GM12878 (cell line): ENCODE measurements around the gene DYNC1H1. TPM values are rescaled to one million over a fixed set of nuclear protein-coding genes. Genes with fewer than 3 reads are reported as not detected.

Experiments
- ATAC-seq: fragments of 200-7000 bp; cut with Tn5 transposase; 3 replicates; pipeline ENCODE4 v1.9.1; 2020; ENCODE audit warnings: mild to moderate bottlenecking, moderate library complexity
- BruUV-seq: library from RNA; stranded (reverse); fragments of 400-500 nt; replicated peaks from 2 replicates; lab custom pipeline; 2021; lab: Mats Ljungman, UMichigan
- CTCF ChIA-PET: fragments of 300-600 bp; sonication (Branson Sonifier 250); formaldehyde crosslinking; extraction: SDS; loops from one replicate; lab custom pipeline; 2021; ENCODE audit warnings: inconsistent platforms; lab: Yijun Ruan, JAX
- POLR2A ChIA-PET: fragments of 350-600 bp; formaldehyde crosslinking; extraction: SDS; loops from one replicate; lab custom pipeline; 2021; ENCODE audit warnings: inconsistent platforms; lab: Charles Lee
- RAD21 ChIA-PET: fragments of 300-600 bp; sonication (Branson Sonifier 250); formaldehyde crosslinking; loops from one replicate; lab custom pipeline; 2023; ENCODE audit warnings: antibody characterized with exemption; ENCODE audit not compliant: unreplicated experiment; lab: Charles Lee
- SMC1A ChIA-PET: fragments of 300-600 bp; sonication (Branson Sonifier 250); formaldehyde crosslinking; loops from one replicate; lab custom pipeline; 2023; ENCODE audit not compliant: unreplicated experiment, uncharacterized antibody; lab: Charles Lee
- DNase-seq: peaks from one replicate; pipeline ENCODE4 v3.0.0-alpha.2; 2011; ENCODE audit warnings: low read depth, low spot score
- FAIRE-seq: peaks from 3 replicates; lab custom pipeline; 2011; peaks lifted over from hg19 to GRCh38; lab: Jason Lieb, UNC
- H2AFZ ChIP-seq: 2 replicates; pipeline ENCODE4 v1.6.0; 2011; ENCODE audit warnings: low read depth, low read length, control low read depth; ENCODE audit not compliant: control insufficient read depth
- H3K27ac ChIP-seq: 2 replicates; pipeline ENCODE4 v1.5.1; 2011; ENCODE audit warnings: control low read depth; ENCODE audit not compliant: control insufficient read depth, insufficient read depth
- H3K27me3 ChIP-seq, 2 experiments: replicated peaks in 1 of 2; 2 replicates each; pipeline versions ENCODE4 v1.6.0 to v1.6.1; 2011; ENCODE audit warnings: low read length in 1 of 2; ENCODE audit not compliant: control insufficient read depth in 2 of 2, insufficient read depth in 2 of 2
- H3K36me3 ChIP-seq, 2 experiments: 2 replicates each; pipeline ENCODE4 v1.5.1; 2011; ENCODE audit warnings: low read length in 1 of 2; ENCODE audit not compliant: control insufficient read depth in 2 of 2, insufficient read depth in 2 of 2
- H3K4me1 ChIP-seq: 2 replicates; pipeline ENCODE4 v1.6.1; 2011; ENCODE audit warnings: mild to moderate bottlenecking, low read length, moderate library complexity, mixed read lengths; ENCODE audit not compliant: control insufficient read depth, insufficient read depth
- H3K4me2 ChIP-seq: 2 replicates; pipeline ENCODE4 v1.6.0; 2011; ENCODE audit warnings: control low read depth; ENCODE audit not compliant: control insufficient read depth, insufficient read depth
- H3K4me3 ChIP-seq: fragments of 200-600 bp; sonication (generic); 2 replicates; pipeline ENCODE4 v1.5.1; 2016
- H3K79me2 ChIP-seq: 2 replicates; pipeline ENCODE4 v1.6.0; 2011; ENCODE audit warnings: low read length; ENCODE audit not compliant: control insufficient read depth, insufficient read depth
- H3K9ac ChIP-seq: 2 replicates; pipeline ENCODE4 v1.8.0; 2011; ENCODE audit warnings: low read length, control low read depth, mixed read lengths; ENCODE audit not compliant: control insufficient read depth, insufficient read depth
- H3K9me3 ChIP-seq: replicated peaks from 3 replicates; pipeline ENCODE4 v1.5.1; 2011; ENCODE audit warnings: mild to moderate bottlenecking, low read length; ENCODE audit not compliant: control insufficient read depth, insufficient read depth
- H4K20me1 ChIP-seq: 2 replicates; pipeline ENCODE4 v1.6.0; 2011; ENCODE audit not compliant: control insufficient read depth, insufficient read depth
- ATF7 ChIP-seq: fragments of 450-650 bp; IDR thresholded peaks from 2 replicates; pipeline ENCODE4 v1.6.1; 2016; ENCODE audit warnings: low read depth, mild to moderate bottlenecking
- BCL11A ChIP-seq: IDR thresholded peaks from 2 replicates; pipeline ENCODE4 v1.6.1; 2011; ENCODE audit warnings: low read depth, low read length
- ETV6 ChIP-seq, 2 experiments: fragments of 450-650 bp in 1 of 2; IDR thresholded peaks in 1 of 2; conservative IDR thresholded peaks in 1 of 2; 2 replicates each; pipeline ENCODE4 v1.6.1; 2014; ENCODE audit warnings: antibody characterized with exemption in 1 of 2, borderline replicate concordance in 1 of 2, low read depth in 1 of 2, mild to moderate bottlenecking in 1 of 2, moderate library complexity in 1 of 2
- JUNB ChIP-seq: IDR thresholded peaks from 2 replicates; pipeline ENCODE4 v1.6.1; 2016; ENCODE audit warnings: antibody characterized with exemption, mild to moderate bottlenecking
- LARP7 ChIP-seq: fragments of 450-650 bp; IDR thresholded peaks from 2 replicates; pipeline ENCODE4 v1.6.1; 2017; ENCODE audit warnings: mild to moderate bottlenecking
- MTA2 ChIP-seq: fragments of 450-650 bp; IDR thresholded peaks from 2 replicates; pipeline ENCODE4 v1.6.1; 2016; ENCODE audit warnings: low read depth, mild to moderate bottlenecking, moderate library complexity
- NR2C2 ChIP-seq: IDR thresholded peaks from 2 replicates; pipeline ENCODE4 v1.6.1; 2011; ENCODE audit warnings: borderline replicate concordance, low read depth; ENCODE audit not compliant: control insufficient read depth, insufficient read length
- SPI1 ChIP-seq: IDR thresholded peaks from 2 replicates; pipeline ENCODE4 v1.6.1; 2011; ENCODE audit warnings: low read depth, mild to moderate bottlenecking, low read length, moderate library complexity, borderline replicate concordance; ENCODE audit not compliant: insufficient read depth
- SRF ChIP-seq, 2 experiments: IDR thresholded peaks; 2 replicates each; pipeline ENCODE4 v1.6.1; 2011; ENCODE audit warnings: low read depth in 2 of 2, low read length in 2 of 2, mild to moderate bottlenecking in 1 of 2, moderate library complexity in 1 of 2
- STAT1 ChIP-seq: fragments of 450-650 bp; conservative IDR thresholded peaks from 2 replicates; pipeline ENCODE4 v1.6.1; 2014; ENCODE audit warnings: antibody characterized with exemption, mild to moderate bottlenecking
- WRNIP1 ChIP-seq: IDR thresholded peaks from 2 replicates; pipeline ENCODE4 v1.6.1; 2011; ENCODE audit warnings: low read depth, low read length, improper control_type of control experiment, borderline replicate concordance
- YBX1 ChIP-seq: fragments of 450-650 bp; IDR thresholded peaks from 2 replicates; pipeline ENCODE4 v1.6.1; 2016; ENCODE audit warnings: antibody characterized with exemption
- WGBS: methylation state at CpG from one replicate; pipeline ENCODE4 v1.1.6; 2016; ENCODE audit warnings: low lambda C conversion rate; ENCODE audit not compliant: insufficient replicate concordance, insufficient coverage; ENCODE audit errors: missing lambda C conversion rate; 5-methylcytosine and 5-hydroxymethylcytosine counted together
- in situ Hi-C: fragments of 300-500 bp; cut with MboI; formaldehyde crosslinking; loops from 9 replicates; pipeline ENCODE4 v1.14.3; 2018; ENCODE audit warnings: mixed read lengths
- intact Hi-C: fragments of 100-400 bp; cut with micrococcal nuclease; formaldehyde crosslinking; loops from one replicate; pipeline ENCODE4 v1.14.2; 2022; ENCODE audit not compliant: unreplicated experiment
- polyA plus RNA-seq, 11 experiments: library from polyadenylated mRNA; depleted of rRNA in 4 of 11; unstranded in 6 of 11; stranded (reverse) in 5 of 11; fragments of >200 nt; fragmentation: Nextera tagmentation in 4 of 11; fragmentation: Illumina TruSeq in 1 of 11; extraction: Ambion mirVana in 4 of 11; extraction: Trizol in 1 of 11; gene quantifications; 1 replicate in 1 of 11; 2 replicates in 10 of 11; pipeline versions ENCODE4 v1.2.1 to v1.2.3, GENCODE V29; 2011 to 2016; ENCODE audit warnings: inconsistent platforms in 2 of 11, missing spikeins in 2 of 11, low read depth in 1 of 11
- total RNA-seq, 4 experiments: library from RNA; depleted of rRNA in 3 of 4; stranded (reverse); fragments of >200 nt in 3 of 4; fragmentation: Illumina TruSeq in 1 of 4; extraction: Trizol in 1 of 4; gene quantifications; 2 replicates each; pipeline versions ENCODE4 v1.2.1 to v1.2.3, GENCODE V29; 2013 to 2021
- TF ChIP-seq, protein P1 (sequence below): IDR thresholded peaks from 2 replicates; pipeline ENCODE4 v1.6.1; 2012; ENCODE audit warnings: improper control_type of control experiment, low read depth, low read length; ENCODE audit not compliant: insufficient replicate concordance
- TF ChIP-seq, protein P2 (sequence below): fragments of 450-650 bp; formaldehyde crosslinking; IDR thresholded peaks from 2 replicates; pipeline ENCODE4 v1.4.0; 2020; ENCODE audit warnings: mild to moderate bottlenecking, moderate library complexity

Gene DYNC1H1
- total and polyA plus RNA-seq, 10 of the 15 experiments (the other 5 are each of a cell fraction or from before 2014, with no cell fraction given), result 38.4 to 291 (median 111) TPM

DNA sequence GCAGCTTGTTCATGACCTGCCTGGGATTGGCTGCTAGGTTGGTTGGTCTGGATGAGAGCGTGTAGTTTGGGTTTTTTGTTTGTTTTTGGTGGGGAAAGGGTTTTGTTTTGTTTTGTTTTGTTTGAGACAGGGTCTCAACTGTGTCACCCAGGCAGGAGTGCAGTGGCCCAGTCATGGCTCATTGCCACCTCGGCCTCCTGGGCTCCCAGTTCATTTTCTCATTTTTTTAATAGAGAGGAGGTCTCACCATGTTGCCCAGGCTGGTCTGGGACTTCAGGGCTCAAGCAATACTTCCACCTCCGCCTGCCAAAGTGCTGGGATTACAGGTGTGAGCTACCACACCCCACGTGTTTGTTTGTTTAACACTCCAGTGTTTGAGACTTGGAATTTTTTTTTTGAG lies 3.8 kb downstream of the DYNC1H1 start:
- no peak overlapping the region for H3K4me3 ChIP-seq
- FAIRE-seq, result no peak
- intact Hi-C loops, result loop anchor here (10.0 kb wide), 1 partner anchor 547 kb away; no protein-coding TSS in a partner anchor
- ChIA-PET SMC1A (interaction anchor here (0.6 to 7.5 kb wide), 4 partner anchors 9 to 346 kb away, joined by 3 to 67 read pairs (median 7); no protein-coding TSS in a partner anchor), RAD21 (interaction anchor here (0.8 to 4.9 kb wide), 2 partner anchors 24 to 131 kb away, joined by 3 to 33 read pairs; no protein-coding TSS in a partner anchor), POLR2A (interaction anchor here (0.6 kb wide), 2 partner anchors 56 to 1899 kb away, joined by 3 to 5 read pairs; no protein-coding TSS in a partner anchor), CTCF (interaction anchor here (1.2 to 4.3 kb wide), 5 partner anchors 24 to 197 kb away, joined by 5 to 35 read pairs (median 7); no protein-coding TSS in a partner anchor)
- H3K4me2 ChIP-seq, result peak overlapping the region; percentile 57
- BruUV-seq, result no TSS peak
- H3K27ac ChIP-seq, result no peak overlapping the region
- H3K79me2 ChIP-seq, result peaks cover 55% of the 10 kb centered on the region
- in situ Hi-C loops, result loop anchor here (10.0 kb wide), 1 partner anchor 547 kb away; no protein-coding TSS in a partner anchor
- peaks cover 4% of the 10 kb centered on the region for H3K4me1 ChIP-seq
- WGBS, result 91% methylated on average over 4 of the region's 4 CpGs
- H3K9ac ChIP-seq, result no peak overlapping the region
- ATAC-seq, result no peak
- no peaks in the 10 kb centered on the region for H3K9me3 ChIP-seq
- no peak for DNase-seq
- H2AFZ ChIP-seq, result no peak overlapping the region
- H3K36me3 ChIP-seq, result no peaks in the 10 kb centered on the region
- no peaks in the 10 kb centered on the region for H3K27me3 ChIP-seq
- H4K20me1 ChIP-seq, result no peaks in the 10 kb centered on the region; the same call in 1 of the 2 replicates
- TF ChIP-seq LARP7, result no peak
- TF ChIP-seq ETV6 (conservative IDR thresholded peaks at IDR 0.05 in 1 of 2, IDR thresholded peaks at IDR 0.05 in 1 of 2; ENCODE audit: borderline replicate concordance in 1 of 2, low read depth in 1 of 2), result no peak
- no peak for TF ChIP-seq JUNB
- TF ChIP-seq ATF7, result no peak
- no peak for TF ChIP-seq NR2C2
- TF ChIP-seq SRF (IDR thresholded peaks at IDR 0.05; ENCODE audit: low read depth in 2 of 2, low read length in 2 of 2), result no peak
- no peak for TF ChIP-seq YBX1
- TF ChIP-seq STAT1, result no peak
- TF ChIP-seq BCL11A, result no peak
- TF ChIP-seq, protein P1, sequence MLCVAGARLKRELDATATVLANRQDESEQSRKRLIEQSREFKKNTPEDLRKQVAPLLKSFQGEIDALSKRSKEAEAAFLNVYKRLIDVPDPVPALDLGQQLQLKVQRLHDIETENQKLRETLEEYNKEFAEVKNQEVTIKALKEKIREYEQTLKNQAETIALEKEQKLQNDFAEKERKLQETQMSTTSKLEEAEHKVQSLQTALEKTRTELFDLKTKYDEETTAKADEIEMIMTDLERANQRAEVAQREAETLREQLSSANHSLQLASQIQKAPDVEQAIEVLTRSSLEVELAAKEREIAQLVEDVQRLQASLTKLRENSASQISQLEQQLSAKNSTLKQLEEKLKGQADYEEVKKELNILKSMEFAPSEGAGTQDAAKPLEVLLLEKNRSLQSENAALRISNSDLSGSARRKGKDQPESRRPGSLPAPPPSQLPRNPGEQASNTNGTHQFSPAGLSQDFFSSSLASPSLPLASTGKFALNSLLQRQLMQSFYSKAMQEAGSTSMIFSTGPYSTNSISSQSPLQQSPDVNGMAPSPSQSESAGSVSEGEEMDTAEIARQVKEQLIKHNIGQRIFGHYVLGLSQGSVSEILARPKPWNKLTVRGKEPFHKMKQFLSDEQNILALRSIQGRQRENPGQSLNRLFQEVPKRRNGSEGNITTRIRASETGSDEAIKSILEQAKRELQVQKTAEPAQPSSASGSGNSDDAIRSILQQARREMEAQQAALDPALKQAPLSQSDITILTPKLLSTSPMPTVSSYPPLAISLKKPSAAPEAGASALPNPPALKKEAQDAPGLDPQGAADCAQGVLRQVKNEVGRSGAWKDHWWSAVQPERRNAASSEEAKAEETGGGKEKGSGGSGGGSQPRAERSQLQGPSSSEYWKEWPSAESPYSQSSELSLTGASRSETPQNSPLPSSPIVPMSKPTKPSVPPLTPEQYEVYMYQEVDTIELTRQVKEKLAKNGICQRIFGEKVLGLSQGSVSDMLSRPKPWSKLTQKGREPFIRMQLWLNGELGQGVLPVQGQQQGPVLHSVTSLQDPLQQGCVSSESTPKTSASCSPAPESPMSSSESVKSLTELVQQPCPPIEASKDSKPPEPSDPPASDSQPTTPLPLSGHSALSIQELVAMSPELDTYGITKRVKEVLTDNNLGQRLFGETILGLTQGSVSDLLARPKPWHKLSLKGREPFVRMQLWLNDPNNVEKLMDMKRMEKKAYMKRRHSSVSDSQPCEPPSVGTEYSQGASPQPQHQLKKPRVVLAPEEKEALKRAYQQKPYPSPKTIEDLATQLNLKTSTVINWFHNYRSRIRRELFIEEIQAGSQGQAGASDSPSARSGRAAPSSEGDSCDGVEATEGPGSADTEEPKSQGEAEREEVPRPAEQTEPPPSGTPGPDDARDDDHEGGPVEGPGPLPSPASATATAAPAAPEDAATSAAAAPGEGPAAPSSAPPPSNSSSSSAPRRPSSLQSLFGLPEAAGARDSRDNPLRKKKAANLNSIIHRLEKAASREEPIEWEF, result no peak
- TF ChIP-seq, protein P2, sequence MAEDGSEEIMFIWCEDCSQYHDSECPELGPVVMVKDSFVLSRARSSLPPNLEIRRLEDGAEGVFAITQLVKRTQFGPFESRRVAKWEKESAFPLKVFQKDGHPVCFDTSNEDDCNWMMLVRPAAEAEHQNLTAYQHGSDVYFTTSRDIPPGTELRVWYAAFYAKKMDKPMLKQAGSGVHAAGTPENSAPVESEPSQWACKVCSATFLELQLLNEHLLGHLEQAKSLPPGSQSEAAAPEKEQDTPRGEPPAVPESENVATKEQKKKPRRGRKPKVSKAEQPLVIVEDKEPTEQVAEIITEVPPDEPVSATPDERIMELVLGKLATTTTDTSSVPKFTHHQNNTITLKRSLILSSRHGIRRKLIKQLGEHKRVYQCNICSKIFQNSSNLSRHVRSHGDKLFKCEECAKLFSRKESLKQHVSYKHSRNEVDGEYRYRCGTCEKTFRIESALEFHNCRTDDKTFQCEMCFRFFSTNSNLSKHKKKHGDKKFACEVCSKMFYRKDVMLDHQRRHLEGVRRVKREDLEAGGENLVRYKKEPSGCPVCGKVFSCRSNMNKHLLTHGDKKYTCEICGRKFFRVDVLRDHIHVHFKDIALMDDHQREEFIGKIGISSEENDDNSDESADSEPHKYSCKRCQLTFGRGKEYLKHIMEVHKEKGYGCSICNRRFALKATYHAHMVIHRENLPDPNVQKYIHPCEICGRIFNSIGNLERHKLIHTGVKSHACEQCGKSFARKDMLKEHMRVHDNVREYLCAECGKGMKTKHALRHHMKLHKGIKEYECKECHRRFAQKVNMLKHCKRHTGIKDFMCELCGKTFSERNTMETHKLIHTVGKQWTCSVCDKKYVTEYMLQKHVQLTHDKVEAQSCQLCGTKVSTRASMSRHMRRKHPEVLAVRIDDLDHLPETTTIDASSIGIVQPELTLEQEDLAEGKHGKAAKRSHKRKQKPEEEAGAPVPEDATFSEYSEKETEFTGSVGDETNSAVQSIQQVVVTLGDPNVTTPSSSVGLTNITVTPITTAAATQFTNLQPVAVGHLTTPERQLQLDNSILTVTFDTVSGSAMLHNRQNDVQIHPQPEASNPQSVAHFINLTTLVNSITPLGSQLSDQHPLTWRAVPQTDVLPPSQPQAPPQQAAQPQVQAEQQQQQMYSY (CRISPR knock-in tag), result no peak
- TF ChIP-seq WRNIP1, result no peak
- TF ChIP-seq MTA2, result no peak
- TF ChIP-seq SPI1, result no peak
